ENCODE data around the gene TSTD2.
A peak's percentile ranks its signal among the peaks of the same experiment; 100 is the strongest.
"Not testable (repeated sequence)": the region's sequence is repeated elsewhere in the genome, so short reads cannot be mapped to it uniquely, and the experiment has no call there.

The TSTD2 gene

DNA sequence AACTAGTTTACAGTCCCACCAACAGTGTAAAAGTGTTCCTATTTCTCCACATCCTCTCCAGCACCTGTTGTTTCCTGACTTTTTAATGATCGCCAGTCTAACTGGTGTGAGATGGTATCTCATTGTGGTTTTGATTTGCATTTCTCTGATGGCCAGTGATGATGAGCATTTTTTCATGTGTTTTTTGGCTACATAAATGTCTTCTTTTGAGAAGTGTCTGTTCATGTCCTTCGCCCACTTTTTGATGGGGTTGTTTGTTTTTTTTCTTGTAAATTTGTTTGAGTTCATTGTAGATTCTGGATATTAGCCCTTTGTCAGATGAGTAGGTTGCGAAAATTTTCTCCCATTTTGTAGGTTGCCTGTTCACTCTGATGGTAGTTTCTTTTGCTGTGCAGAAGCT, 51.6 kb downstream of the TSTD2 start:
- DNase-seq: not testable (repeated sequence)

DNA sequence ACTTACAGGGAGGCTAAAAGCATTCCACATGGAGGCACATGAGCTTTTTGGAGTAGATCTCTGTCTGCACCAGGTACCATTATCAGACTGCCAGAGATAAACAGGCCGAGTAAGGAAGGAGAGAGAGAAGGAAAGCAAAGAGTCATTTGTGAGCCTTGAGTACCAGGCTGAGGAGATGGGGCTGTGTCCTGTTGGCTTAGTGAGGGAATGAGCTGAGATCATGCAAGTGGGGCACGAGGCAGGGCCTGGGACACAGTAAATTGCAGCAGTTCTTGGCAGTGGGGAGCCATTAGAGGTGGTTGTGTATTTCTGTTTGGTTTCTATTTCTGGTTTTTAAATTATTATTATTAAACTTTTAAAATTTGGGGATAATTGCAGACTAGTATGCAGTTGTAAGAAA, 53.3 kb downstream of the TSTD2 start:
- no peak for DNase-seq

GRCh38 chr9:97578846-97579245, 54.3 kb downstream of the TSTD2 start:
- no peak for DNase-seq

GRCh38 chr9:97577051-97577450, 56.1 kb downstream of the TSTD2 start:
- no peak for DNase-seq

DNA sequence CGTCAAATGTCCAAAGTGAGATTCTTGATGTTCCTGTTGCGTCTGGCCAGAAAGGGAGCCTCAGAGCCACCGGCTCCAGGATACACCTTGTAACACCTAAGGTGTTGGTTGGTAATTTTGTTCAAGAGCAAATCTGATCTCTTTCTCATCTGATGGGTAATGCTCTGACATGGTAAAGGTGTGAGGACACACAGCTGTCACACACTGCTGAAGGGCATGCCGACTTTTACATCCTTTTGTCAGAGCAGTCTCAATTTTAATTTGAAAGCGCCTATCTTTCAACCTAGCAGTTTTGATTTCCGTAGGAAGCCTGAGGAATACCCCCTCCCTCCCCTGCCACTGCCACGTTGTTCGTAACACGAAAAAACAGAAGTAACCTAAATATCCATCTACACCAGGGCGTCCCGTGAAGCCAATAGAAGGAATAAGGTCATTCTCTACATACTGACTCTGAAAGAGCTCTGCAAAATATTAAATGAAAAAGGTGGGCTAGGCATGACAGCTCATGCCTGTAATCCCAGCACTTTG, 57.4 kb downstream of the TSTD2 start:
- DNase-seq: no peak

DNA sequence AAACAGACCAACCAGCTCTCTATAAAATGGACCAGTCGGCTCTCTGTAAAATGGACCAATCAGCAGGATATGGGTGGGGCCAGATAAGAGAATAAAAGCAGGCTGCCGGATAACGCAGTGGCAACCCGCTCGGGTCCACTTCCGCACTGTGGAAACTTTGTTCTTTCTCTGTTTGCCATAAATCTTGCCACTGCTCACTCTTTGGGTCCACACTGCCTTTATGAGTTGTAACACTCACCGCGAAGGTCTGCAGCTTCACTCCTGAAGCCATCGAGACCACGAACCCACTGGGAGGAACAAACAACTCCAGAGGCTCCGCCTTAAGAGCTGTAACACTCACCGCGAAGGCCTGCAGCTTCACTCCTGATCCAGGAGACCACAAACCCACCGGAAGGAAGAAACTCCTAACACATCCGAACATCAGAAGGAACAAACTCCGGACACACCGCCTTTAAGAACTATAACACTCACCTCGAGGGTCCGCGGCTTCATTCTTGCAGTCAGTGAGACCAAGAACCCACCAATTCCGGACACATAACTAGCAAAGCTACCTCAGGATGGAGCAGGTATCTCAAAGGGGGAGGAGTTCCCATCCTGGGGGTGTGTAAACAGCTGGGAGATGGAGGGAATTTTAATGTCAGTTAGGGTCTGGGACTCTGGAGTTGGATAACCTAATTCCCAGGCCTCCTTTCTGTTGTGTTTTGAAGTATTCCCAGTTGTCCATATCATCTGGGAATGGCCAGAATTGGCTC, 58.1 kb downstream of the TSTD2 start:
- DNase-seq: peak; percentile 4 to 12

DNA sequence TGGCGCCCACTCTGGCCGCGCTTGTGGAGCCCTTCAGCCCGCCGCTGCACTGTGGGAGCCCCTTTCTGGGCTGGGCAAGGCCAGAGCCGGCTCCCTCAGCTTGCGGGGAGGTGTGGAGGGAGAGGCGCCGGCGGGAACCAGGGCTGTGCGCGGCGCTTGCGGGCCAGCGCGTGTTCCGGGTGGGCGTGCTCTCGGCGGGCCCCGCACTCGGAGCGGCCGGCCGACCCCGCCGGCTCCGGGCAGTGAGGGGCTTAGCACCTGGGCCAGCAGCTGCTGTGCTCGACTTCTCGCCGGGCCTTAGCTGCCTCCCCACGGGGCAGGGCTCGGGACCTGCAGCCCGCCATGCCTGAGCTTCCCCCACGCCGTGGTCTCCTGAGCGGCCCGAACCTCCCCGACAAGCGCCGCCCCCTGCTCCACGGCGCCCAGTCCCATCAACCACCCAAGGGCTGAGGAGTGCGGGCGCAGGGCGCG, 59.0 kb downstream of the TSTD2 start:
- not testable (repeated sequence) for DNase-seq

DNA sequence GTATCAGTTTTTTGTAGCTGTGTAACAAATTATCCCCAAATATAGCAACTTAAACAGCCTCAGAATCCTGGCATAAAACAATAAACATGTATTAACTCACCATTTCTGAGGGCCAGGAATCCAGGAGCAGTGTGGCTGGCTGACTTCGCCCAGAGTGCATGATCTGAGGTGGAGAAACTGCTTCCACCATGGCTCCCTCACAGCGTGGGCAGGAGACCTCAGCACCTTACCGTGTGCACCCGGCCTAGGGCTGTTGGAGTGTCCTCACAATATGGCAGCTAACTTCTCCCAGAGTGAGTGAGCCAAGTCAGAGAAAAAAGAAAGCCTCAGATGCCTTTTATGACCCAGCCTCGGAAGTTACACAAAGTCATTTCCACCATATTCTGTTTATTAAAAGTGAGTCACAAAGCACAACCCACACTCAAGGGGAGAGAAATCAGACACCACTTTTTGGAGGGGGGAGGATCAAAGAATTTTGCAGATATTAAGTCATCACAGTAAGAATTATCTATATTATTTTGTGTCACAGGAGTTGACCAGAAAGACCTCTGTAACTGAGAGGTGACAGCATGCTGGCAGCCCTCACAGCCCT, 59.6 kb downstream of the TSTD2 start:
- no peak for DNase-seq

DNA sequence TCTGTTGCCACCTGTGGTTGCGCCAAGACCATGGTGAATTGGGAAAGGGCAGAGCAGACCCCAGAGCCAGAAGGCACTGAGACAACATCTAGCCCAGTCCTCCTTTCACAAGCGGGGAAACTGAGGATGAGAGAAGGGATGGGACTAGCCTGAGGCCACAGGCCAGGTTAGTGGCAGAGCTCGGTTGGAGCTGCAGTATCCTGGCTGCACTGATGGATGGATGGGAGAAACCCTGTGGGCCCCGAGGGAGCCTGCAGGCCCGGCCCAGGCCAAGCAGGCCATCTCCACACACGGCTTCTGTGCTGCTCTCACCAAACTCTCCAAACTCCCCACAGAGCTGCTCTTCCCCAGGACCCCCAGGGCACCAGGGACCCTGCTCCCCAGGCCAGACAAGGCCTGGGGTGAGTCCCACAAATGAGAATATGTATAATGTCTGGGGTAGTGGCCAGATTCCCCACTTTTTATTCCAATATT, 60.2 kb downstream of the TSTD2 start:
- no peak for DNase-seq

DNA sequence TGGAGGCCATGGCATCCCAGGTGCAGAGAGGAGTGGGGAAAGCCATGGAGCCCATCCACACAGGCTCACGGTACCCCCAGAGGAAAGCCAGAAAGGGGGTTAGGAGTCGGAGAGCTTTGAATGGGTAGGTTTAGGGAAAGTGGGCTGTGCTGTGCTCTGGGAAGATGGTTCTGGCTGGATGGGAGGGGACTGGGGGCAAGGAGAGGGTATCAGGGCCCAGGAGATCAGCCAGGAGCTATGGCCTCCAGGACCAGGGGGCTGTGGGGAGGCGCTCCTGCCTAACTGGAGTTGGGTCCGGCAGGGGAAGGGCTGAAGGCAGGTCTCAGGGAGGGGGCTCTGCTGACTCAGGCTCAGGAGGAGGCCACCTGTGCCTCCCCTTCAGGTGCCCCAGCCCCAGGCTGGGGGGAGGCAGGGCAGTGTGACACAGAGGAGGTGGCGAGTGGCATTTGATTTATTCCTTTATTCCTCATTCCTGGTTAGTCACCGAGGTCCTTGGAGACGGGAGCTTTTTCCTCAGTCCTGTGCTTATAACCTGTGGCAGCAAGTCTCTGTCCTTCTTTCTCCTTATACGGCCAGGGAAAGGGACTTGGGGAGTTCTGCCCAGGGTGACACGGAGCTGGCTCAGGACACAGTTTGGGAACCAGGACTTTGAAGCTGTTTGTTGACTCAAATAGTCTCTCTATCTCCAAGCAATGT, 60.8 kb downstream of the TSTD2 start:
- no peak for DNase-seq

DNA sequence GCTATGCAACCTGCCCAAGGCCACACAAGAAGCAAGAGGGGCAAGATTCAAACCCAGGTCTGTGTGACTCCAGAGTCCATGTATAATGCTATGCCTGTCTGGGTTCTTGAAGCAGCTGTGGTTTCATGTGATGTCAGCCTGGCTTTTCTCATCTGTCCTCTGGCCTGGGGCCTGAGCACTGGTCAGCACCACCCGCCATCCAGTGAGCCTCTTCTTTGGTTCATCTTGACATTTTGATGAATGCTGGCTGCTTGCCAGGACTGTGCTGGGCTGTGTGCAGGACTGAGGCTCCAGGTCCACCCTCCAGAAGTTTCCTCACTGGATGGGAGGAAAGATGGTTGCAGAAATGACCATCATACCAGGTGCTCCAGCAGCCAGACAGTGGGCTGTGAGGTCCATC, 61.5 kb downstream of the TSTD2 start:
- no peak for DNase-seq

DNA sequence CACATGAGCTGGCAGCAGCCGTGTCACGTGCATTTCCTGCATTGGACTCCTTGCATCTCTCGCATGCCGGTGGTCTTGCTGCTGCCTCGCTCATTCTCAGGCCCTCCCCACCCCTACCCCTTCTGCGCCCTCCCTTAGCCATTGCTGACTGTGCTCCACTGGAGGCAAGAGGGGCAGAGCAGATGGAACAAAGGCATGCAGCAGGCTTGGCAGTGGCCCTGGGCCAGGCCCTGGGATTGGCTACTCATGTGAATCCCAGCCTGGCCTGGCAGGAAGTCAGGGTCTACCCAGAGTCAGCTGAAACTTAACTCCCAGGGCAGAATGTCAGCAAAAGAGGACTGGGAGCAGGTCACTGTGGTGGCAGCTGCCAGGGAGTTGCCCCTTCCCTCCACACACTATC, 62.3 kb downstream of the TSTD2 start:
- no peak for DNase-seq

DNA sequence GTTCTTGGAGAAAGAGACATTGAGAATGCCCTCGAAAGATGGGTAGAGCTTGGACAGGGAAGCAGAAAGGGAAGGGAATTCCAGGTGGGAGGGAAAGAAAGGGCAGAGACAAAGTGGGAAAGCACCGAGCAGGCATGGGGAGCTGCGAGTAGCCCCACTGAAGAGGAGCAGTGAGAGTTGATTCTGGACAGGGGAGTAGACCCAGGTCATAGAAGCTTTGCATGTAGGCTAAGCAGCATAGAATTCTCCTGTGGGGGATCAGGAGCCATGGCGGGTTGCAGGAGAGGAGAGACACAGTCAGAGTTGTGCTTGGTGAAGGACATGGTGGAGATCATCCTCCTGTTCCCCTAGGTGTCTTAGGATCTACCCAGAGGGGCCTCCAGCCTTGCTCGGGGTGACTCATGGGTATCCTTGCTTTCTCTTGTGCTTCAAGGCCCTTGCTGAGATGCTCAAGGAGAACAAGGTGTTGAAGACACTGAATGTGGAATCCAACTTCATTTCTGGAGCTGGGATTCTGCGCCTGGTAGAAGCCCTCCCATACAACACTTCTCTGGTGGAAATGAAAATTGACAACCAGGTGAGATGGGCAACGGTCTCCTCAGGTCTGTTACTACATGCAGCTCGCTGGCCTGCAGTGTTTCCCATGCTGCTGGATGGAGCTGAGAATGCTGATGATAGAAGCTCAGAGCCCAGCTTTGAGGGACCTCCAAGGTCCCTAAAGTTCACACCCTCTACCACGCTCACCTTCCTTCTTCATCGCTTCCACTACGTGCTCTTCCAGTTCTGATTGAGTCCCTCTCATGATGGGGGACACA, 64.5 kb downstream of the TSTD2 start:
- no peak for DNase-seq

DNA sequence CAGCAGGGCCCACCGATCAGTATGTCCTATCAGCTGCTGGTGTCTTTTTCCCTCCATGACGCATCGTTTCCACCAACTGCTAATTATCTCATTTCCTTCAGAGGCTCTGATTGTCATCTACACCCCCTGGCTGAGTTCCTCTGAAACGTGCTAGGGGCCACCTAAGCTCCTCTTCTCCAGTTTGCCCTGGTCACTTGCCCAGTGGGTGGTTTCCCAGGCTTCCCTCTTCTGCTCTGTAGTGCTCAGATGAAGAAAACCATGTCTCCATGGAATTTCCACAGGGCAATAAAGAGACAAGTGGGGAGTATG, 65.3 kb downstream of the TSTD2 start:
- DNase-seq: no peak

DNA sequence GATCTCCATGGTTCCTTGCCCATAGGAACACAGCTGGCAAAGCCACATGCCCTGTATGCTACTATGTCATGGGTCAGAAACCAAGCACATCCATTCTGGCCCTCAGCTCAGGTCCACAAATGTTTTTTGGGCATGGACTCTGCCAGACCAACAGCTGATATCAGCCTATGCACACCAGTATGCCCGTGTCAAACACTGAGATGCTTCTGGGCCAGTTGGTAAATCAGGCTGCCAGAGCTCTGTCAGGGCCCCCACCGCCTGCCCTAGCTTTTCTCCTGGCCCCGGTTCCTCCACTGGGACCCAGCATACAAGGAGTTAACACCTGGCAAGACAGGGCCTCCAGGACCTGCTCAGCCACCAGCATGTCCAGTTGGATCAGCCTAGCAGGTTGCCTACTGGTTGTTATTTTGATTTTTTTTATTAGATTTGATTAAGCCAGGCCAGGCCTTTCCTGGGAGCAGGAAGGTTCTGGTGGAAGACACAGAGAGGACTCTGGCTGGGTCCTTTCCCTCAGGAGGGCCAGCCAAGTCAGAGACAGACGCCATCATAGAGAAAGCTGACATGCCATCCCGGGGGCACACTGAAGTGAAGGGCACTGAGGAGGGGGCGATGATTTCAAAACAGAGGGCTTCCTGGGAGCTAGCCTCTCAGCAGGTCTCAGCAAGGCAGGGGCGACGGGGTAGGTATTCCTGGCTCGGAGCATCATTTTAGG, 65.8 kb downstream of the TSTD2 start:
- no peak for DNase-seq

DNA sequence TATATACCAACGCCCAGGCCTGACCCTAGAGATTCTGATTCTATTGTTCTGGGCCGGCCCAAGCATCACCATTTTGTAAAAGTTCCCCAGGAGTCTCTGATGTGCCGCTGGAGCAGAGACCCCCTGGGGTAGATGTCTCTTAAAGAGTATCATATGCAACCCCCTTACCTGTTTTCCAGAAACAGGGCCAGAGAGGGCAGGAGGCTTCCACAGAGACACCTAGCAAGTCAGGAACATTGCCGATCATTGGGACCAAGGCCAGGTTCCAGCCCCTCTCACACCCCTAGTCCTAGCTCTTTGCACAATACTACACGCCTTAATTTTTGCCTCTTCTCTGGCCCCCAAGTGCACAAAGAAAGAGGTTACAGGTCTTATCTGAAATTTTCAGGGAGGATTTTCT, 67.9 kb downstream of the TSTD2 start:
- DNase-seq: no peak

- no peak for DNase-seq
Observed at GRCh38 chr9:97564291-97565175, 68.6 kb downstream of the TSTD2 start.

- no peak for DNase-seq
Observed at GRCh38 chr9:97563458-97564135, 69.6 kb downstream of the TSTD2 start.

- DNase-seq: no peak
Observed at GRCh38 chr9:97562542-97562941, 70.6 kb downstream of the TSTD2 start.

DNA sequence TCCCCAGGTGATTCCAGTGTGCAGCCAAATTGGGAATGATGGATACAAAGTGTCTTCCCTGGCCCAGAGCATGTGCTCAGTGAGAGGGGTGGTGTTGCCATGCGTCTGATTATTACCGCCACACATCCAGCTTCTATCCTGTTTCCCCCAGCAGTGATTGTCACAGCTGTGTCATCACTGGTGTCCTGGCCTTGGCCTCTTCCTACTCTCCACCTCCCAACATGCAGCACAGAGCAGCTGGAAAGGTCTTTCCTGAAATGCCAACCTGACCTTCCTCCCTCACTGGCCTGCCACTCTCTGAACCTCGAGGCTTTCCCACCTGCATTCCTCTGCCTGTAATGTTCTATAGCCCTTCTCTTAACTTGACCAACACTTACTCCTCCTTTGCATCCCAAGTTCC, 71.7 kb downstream of the TSTD2 start:
- no peak for DNase-seq

GRCh38 chr9:97560851-97561250, 72.3 kb downstream of the TSTD2 start:
- DNase-seq: no peak

Data from activated CD4-positive, alpha-beta T cell treated with anti-CD3 and anti-CD28 coated beads, Interleukin-2, amount 50 U/mL, for 4 hours (primary cell).